NCI-H128 (cell line): ENCODE results near the gene PIGM.
"Not testable (repeated sequence)": the region's sequence is repeated elsewhere in the genome, so short reads cannot be mapped to it uniquely, and the experiment has no call there.

ENCODE experiments used
- DNase-seq: peaks from one replicate; lab custom pipeline; 2025; ENCODE audit not compliant: unreplicated experiment; lab: John Stamatoyannopoulos, UW

PIGM gene

GRCh38 chr1:160061369-160062229 is 29.8 kb upstream of the PIGM start:
- DNase-seq: no peak

GRCh38 chr1:160058087-160058486 is 26.3 kb upstream of the PIGM start:
- DNase-seq: no peak

GRCh38 chr1:160056648-160057169 is 24.9 kb upstream of the PIGM start:
- no peak for DNase-seq

GRCh38 chr1:160053548-160054365 is 22.0 kb upstream of the PIGM start:
- no peak for DNase-seq

- DNase-seq: no peak
Measured at GRCh38 chr1:160052936-160053335, 21.1 kb upstream of the PIGM start.

GRCh38 chr1:160050619-160051018 is 18.8 kb upstream of the PIGM start:
- DNase-seq: no peak

- DNase-seq: not testable (repeated sequence)
Measured at GRCh38 chr1:160050182-160050581, 18.4 kb upstream of the PIGM start.

- DNase-seq: no peak
Measured at GRCh38 chr1:160049101-160049500, 17.3 kb upstream of the PIGM start.

GRCh38 chr1:160048335-160048734 is 16.5 kb upstream of the PIGM start:
- DNase-seq: no peak

GRCh38 chr1:160047111-160047991 is 15.6 kb upstream of the PIGM start:
- no peak for DNase-seq

- DNase-seq: peak; percentile 1
Measured at GRCh38 chr1:160046494-160047110, 14.8 kb upstream of the PIGM start.

GRCh38 chr1:160045653-160046052 is 13.9 kb upstream of the PIGM start:
- no peak for DNase-seq

GRCh38 chr1:160043543-160043942 is 11.8 kb upstream of the PIGM start:
- no peak for DNase-seq

GRCh38 chr1:160040476-160040875 is 8.7 kb upstream of the PIGM start:
- no peak for DNase-seq

- no peak for DNase-seq
Measured at GRCh38 chr1:160032165-160032820, 503 bp upstream of the PIGM start.

- DNase-seq: no peak
Measured at GRCh38 chr1:160030657-160031364, 979 bp downstream of the PIGM start.

GRCh38 chr1:160028426-160028825 is 3.4 kb downstream of the PIGM start:
- no peak for DNase-seq

GRCh38 chr1:160025314-160025713 is 6.5 kb downstream of the PIGM start:
- DNase-seq: no peak

- DNase-seq: no peak
Measured at GRCh38 chr1:160024195-160024905, 7.4 kb downstream of the PIGM start.
